ENCODE data around the gene P4HB. TPM values are rescaled to one million over a fixed set of nuclear protein-coding genes. Genes with fewer than 3 reads are reported as not detected.
A peak's percentile ranks its signal among the peaks of the same experiment; 100 is the strongest.

Gene P4HB
- total RNA-seq, 1 donor from 2014 or later = 1,272 TPM

DNA sequence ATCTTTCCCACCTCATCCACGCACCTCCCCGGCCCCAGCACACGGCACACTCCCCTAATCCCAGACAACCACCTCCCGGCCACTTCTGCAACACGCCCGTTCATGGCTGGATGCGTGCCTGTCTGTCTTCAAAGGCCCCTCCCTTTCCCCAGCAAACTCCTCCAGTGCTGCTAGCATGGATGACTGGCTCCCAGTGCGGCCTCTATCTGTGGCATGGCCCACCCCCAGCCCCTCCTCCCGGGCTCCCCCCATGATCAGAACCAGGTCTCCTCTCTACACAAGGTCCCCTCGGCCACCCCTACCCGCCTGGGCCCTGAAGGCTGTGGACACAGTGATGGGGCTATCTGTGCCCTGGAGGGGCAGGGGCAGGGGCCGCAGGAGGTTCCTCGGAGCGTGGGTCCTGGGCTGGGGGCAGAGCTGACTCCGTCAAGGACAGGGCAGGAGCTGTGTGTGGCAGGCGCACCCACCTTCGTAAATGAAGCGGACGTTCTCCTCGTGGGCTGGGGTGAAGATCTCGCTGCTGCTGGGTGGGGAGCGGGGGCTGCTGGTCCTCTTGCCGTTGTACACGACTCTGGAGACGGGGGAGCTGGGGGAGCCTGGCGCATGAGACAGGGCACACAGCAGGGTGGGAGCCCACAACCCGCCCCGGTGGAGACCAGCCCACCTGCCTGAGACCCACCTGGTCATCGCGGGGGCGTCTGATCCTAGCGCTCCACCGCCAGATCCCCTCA lies 36.4 kb downstream of the P4HB start:
- TF ChIP-seq, protein P1, sequence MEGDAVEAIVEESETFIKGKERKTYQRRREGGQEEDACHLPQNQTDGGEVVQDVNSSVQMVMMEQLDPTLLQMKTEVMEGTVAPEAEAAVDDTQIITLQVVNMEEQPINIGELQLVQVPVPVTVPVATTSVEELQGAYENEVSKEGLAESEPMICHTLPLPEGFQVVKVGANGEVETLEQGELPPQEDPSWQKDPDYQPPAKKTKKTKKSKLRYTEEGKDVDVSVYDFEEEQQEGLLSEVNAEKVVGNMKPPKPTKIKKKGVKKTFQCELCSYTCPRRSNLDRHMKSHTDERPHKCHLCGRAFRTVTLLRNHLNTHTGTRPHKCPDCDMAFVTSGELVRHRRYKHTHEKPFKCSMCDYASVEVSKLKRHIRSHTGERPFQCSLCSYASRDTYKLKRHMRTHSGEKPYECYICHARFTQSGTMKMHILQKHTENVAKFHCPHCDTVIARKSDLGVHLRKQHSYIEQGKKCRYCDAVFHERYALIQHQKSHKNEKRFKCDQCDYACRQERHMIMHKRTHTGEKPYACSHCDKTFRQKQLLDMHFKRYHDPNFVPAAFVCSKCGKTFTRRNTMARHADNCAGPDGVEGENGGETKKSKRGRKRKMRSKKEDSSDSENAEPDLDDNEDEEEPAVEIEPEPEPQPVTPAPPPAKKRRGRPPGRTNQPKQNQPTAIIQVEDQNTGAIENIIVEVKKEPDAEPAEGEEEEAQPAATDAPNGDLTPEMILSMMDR (conservative IDR thresholded peaks at IDR 0.05; ENCODE audit: low read depth, low read length) = no peak
- no peak overlapping the region for H3K4me3 ChIP-seq (ENCODE audit: low read depth, low read length)
- no peak for DNase-seq (ENCODE audit: low read depth)

DNA sequence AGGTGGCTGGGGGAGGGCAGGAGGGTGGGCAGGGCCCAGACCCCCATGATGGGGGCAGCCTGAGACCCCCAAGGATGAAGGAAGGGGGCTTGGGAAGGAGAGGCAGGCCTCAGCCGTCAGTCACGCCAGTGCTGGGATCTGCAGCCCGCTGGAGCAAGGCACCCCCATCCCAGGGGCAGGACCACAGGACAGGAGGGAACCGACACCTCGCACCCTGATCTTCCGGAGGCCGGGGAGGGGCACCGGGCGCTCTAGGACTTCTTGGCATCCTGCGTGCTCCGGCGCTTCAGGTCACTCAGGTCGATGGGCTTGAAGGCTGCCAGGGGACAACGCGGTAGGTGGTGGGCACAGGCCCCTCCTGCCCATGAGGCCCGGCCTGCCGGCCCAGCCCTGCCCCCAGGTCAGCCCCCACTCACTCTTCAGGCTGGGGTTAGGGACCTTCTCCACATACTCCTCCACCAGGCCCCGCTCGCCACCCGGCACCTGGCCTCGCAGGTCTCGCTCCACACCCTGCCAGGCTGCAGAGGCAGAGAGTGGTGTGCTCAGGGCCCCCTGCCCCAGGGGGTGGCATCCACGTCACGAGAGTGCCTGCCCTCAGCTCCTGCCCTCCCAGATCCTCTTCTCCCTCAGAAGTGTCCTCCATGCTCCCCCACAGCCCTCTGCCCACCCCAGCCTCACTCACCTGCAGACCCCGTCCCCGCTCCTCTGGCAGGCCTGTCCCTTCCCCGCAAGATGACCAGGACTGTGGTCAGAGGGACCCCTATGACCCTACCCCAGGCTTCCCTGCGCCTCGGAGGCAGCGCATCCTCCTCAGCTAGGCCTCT lies 37.1 kb downstream of the P4HB start:
- TF ChIP-seq, protein P1 (conservative IDR thresholded peaks at IDR 0.05; ENCODE audit: low read depth, low read length) = no peak
- no peak overlapping the region for H3K4me3 ChIP-seq (ENCODE audit: low read depth, low read length)
- DNase-seq (ENCODE audit: low read depth) = no peak

DNA sequence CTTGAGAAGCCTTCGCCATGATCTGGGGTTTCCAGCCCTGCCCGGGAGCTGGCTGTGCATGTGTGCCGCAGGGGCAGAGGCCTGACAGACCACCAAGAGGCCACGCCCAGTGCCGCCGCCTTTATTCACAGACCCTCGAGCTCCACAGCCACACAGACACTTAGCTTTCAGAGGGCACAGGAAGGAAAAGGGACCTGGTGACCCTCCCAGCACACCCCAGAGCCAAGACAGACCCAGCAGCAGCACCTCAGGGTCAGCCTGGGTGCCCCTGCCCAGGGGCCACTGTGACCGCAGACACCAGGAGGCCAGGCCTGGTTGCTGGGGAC lies 38.1 kb downstream of the P4HB start:
- no peak for DNase-seq (ENCODE audit: low read depth)
- no peak overlapping the region for H3K4me3 ChIP-seq (ENCODE audit: low read depth, low read length)
- TF ChIP-seq, protein P1 (conservative IDR thresholded peaks at IDR 0.05; ENCODE audit: low read depth, low read length) = no peak

DNA sequence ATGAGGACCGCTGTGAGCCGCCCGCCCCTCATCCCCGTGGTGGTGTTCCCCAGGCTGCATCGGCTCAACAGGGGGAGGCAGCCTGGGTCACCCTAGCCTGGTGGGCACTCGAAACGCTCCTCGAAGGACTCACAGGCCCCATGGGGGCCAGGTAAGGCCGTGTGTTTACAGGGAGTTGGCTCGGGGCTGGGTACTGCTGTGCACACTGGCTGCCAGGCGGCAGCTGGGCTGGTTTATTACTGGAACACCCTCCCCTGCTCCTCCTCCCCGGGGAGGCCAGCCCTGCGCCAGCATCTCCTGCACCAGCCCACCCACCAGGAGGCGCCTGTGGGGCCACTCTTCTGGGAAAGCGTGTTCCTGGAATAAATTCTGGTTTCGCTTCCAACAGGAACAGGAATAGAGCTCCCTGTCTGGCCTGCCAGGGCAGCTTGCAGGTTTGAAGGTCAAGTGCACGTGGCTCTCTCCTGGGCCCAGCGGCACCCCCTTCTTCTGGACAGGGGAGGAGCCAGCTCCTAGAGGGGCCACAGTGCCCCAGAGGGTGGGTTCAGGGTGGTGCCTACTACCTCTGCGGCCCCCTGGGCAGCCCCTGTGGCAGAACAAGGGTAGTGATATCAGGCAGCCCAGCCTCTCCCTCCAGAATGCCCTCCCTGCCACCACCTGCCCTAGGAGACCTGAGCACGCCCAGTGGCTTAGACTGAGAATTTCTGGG lies 38.6 kb downstream of the P4HB start:
- no peak for DNase-seq (ENCODE audit: low read depth)
- no peak overlapping the region for H3K4me3 ChIP-seq (ENCODE audit: low read depth, low read length)
- TF ChIP-seq, protein P1 (conservative IDR thresholded peaks at IDR 0.05; ENCODE audit: low read depth, low read length) = peak; percentile 71

DNA sequence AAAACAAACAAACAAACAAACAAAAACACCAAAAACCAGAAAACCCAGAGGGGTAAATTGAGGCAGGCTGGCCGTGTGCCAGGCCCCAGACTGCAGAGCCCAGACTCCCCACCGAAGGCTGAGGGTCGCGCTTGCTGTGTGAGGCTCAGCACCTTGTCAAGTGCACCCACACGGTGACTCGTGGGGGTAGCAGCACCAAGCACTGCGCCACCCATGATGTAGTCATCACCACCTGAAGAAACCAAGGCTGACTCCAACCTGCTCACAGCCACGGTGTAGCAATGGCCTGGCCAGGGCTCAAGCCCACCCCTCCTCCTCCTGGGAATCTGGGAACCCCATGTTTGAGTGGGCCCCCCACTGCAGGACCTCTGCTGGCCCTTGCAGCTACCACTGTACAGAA lies 39.2 kb downstream of the P4HB start:
- H3K4me3 ChIP-seq (ENCODE audit: low read depth, low read length) = no peak overlapping the region
- no peak for DNase-seq (ENCODE audit: low read depth)
- TF ChIP-seq, protein P1 (conservative IDR thresholded peaks at IDR 0.05; ENCODE audit: low read depth, low read length) = no peak

DNA sequence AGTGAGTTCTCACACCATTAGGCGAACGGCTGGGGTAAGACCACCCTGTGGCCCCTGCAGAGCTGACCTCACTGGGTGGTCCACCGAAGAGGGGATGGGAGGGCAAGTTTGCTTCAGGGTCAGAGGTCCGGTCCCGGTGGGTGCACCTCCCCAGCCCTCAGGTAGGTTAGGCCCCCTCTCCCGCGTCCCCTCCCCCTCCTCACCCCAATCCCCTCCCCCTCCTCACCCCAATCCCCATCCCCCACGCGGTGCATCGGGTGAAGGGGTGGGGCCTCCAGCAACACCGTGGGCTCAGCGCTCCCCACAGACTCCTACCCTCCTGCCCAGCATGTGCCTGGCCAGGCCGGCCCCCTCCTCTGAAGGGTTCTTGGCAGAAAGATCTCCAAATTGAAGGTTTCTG lies 40.6 kb downstream of the P4HB start:
- H3K4me3 ChIP-seq (ENCODE audit: low read depth, low read length) = no peak overlapping the region
- DNase-seq (ENCODE audit: low read depth) = no peak
- TF ChIP-seq, protein P1 (conservative IDR thresholded peaks at IDR 0.05; ENCODE audit: low read depth, low read length) = no peak

All from epithelial cell of proximal tubule (primary cell).